ENCODE results near the gene ANXA6.

DNA sequence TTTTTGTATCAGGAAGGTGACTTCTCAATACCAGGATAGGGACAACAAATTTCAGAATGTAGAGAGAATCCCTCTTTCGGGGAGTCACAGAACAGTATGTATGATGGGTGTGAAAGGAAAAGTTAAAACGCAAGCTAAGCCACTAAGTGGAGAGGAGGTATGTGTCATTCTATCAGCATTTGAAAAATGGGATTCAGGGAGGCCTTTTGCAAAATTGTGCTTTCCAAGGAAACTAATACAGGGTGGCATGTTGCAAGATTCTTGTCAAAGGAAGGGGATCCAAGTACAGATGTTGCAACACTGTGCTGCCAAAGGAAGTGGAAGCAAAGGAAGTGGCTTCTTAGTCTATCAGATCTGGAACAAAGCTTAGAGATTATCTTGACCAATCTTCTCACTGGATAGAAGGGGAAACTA is 64.1 kb downstream of the ANXA6 start:
- TF ChIP-seq, protein P1, sequence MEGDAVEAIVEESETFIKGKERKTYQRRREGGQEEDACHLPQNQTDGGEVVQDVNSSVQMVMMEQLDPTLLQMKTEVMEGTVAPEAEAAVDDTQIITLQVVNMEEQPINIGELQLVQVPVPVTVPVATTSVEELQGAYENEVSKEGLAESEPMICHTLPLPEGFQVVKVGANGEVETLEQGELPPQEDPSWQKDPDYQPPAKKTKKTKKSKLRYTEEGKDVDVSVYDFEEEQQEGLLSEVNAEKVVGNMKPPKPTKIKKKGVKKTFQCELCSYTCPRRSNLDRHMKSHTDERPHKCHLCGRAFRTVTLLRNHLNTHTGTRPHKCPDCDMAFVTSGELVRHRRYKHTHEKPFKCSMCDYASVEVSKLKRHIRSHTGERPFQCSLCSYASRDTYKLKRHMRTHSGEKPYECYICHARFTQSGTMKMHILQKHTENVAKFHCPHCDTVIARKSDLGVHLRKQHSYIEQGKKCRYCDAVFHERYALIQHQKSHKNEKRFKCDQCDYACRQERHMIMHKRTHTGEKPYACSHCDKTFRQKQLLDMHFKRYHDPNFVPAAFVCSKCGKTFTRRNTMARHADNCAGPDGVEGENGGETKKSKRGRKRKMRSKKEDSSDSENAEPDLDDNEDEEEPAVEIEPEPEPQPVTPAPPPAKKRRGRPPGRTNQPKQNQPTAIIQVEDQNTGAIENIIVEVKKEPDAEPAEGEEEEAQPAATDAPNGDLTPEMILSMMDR (IDR thresholded peaks at IDR 0.05) = no peak
- TF ChIP-seq RXRA (IDR thresholded peaks at IDR 0.05; ENCODE audit: borderline replicate concordance, low read depth) = no peak
- TF ChIP-seq YY1 (IDR thresholded peaks at IDR 0.05; ENCODE audit: low read depth) = no peak
- no peak for TF ChIP-seq GATA2 (CRISPR knock-in tag; IDR thresholded peaks at IDR 0.05)
- TF ChIP-seq, protein P2, sequence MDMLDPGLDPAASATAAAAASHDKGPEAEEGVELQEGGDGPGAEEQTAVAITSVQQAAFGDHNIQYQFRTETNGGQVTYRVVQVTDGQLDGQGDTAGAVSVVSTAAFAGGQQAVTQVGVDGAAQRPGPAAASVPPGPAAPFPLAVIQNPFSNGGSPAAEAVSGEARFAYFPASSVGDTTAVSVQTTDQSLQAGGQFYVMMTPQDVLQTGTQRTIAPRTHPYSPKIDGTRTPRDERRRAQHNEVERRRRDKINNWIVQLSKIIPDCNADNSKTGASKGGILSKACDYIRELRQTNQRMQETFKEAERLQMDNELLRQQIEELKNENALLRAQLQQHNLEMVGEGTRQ (IDR thresholded peaks at IDR 0.05; ENCODE audit: borderline replicate concordance, low read depth, low read length) = no peak
- peak in 1 of 2 experiments; percentile 64; a peak in 1 of 4 replicates for TF ChIP-seq EP300 (IDR thresholded peaks at IDR 0.05; ENCODE audit: borderline replicate concordance in 1 of 2, low read depth in 1 of 2, low read length in 1 of 2)
- TF ChIP-seq RFX5 (IDR thresholded peaks at IDR 0.05; ENCODE audit: low read length) = no peak
- TF ChIP-seq JUND (IDR thresholded peaks at IDR 0.05) = peak; percentile 34; the same call in 1 of the 2 replicates
- no peak for TF ChIP-seq POLR2AphosphoS5 (IDR thresholded peaks at IDR 0.05; ENCODE audit: low read depth, low read length)
- no peak for TF ChIP-seq RAD21 (IDR thresholded peaks at IDR 0.05; ENCODE audit: low read length)
- TF ChIP-seq FOXJ3 (CRISPR knock-in tag; IDR thresholded peaks at IDR 0.05) = no peak
- TF ChIP-seq, protein P3, sequence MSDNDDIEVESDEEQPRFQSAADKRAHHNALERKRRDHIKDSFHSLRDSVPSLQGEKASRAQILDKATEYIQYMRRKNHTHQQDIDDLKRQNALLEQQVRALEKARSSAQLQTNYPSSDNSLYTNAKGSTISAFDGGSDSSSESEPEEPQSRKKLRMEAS (IDR thresholded peaks at IDR 0.05; ENCODE audit: low read depth) = no peak
- TF ChIP-seq, protein P4, sequence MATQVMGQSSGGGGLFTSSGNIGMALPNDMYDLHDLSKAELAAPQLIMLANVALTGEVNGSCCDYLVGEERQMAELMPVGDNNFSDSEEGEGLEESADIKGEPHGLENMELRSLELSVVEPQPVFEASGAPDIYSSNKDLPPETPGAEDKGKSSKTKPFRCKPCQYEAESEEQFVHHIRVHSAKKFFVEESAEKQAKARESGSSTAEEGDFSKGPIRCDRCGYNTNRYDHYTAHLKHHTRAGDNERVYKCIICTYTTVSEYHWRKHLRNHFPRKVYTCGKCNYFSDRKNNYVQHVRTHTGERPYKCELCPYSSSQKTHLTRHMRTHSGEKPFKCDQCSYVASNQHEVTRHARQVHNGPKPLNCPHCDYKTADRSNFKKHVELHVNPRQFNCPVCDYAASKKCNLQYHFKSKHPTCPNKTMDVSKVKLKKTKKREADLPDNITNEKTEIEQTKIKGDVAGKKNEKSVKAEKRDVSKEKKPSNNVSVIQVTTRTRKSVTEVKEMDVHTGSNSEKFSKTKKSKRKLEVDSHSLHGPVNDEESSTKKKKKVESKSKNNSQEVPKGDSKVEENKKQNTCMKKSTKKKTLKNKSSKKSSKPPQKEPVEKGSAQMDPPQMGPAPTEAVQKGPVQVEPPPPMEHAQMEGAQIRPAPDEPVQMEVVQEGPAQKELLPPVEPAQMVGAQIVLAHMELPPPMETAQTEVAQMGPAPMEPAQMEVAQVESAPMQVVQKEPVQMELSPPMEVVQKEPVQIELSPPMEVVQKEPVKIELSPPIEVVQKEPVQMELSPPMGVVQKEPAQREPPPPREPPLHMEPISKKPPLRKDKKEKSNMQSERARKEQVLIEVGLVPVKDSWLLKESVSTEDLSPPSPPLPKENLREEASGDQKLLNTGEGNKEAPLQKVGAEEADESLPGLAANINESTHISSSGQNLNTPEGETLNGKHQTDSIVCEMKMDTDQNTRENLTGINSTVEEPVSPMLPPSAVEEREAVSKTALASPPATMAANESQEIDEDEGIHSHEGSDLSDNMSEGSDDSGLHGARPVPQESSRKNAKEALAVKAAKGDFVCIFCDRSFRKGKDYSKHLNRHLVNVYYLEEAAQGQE (IDR thresholded peaks at IDR 0.05; ENCODE audit: low read depth, low read length) = no peak
- TF ChIP-seq, protein P5, sequence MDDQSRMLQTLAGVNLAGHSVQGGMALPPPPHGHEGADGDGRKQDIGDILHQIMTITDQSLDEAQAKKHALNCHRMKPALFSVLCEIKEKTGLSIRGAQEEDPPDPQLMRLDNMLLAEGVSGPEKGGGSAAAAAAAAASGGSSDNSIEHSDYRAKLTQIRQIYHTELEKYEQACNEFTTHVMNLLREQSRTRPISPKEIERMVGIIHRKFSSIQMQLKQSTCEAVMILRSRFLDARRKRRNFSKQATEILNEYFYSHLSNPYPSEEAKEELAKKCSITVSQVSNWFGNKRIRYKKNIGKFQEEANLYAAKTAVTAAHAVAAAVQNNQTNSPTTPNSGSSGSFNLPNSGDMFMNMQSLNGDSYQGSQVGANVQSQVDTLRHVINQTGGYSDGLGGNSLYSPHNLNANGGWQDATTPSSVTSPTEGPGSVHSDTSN (IDR thresholded peaks at IDR 0.05) = peak; percentile 69; the same call in 1 of the 2 replicates

All from SK-N-SH (cell line).